PC-9 (cell line): ENCODE results near the gene FNDC3B. TPM values are rescaled to one million over a fixed set of nuclear protein-coding genes. Genes with fewer than 3 reads are reported as not detected.

ENCODE experiments used
- BruUV-seq: library from RNA; stranded (reverse); fragments of 400-500 nt; replicated peaks from 2 replicates; lab custom pipeline; 2021; lab: Mats Ljungman, UMichigan
- CTCF ChIA-PET: fragments of 300-600 bp; sonication (Branson Sonifier 250); formaldehyde crosslinking; loops from one replicate; lab custom pipeline; 2022; ENCODE audit warnings: antibody characterized with exemption; lab: Charles Lee
- POLR2A ChIA-PET: fragments of 300-600 bp; sonication (Branson Sonifier 250); formaldehyde crosslinking; loops from one replicate; lab custom pipeline; 2022; ENCODE audit warnings: antibody characterized with exemption; ENCODE audit not compliant: unreplicated experiment; lab: Charles Lee
- DNase-seq, 2 experiments: peaks; one replicate each; pipeline versions ENCODE4 v3.0.0 to v3.0.0-alpha.2; 2015 to 2022; ENCODE audit warnings: mixed read lengths in 1 of 2
- H2AFZ ChIP-seq: fragments of 200-600 bp; sonication (generic); 2 replicates; pipeline ENCODE4 v1.8.1; 2017; ENCODE audit warnings: antibody characterized with exemption
- H3F3A ChIP-seq: fragments of 200-600 bp; sonication (generic); 2 replicates; pipeline ENCODE4 v1.8.1; 2017; ENCODE audit warnings: antibody characterized with exemption, mild to moderate bottlenecking, low read depth; ENCODE audit not compliant: insufficient read depth
- H3K27ac ChIP-seq: fragments of 200-600 bp; sonication (generic); 2 replicates; pipeline ENCODE4 v1.6.1; 2016; ENCODE audit warnings: mixed run types
- H3K27me3 ChIP-seq: fragments of 200-600 bp; sonication (generic); 2 replicates; pipeline ENCODE4 v1.6.1; 2016; ENCODE audit warnings: low read depth, mixed run types; ENCODE audit not compliant: insufficient read depth
- H3K36me3 ChIP-seq: fragments of 200-600 bp; sonication (generic); 2 replicates; pipeline ENCODE4 v1.6.1; 2016; ENCODE audit warnings: low read depth, mixed run types
- H3K4me1 ChIP-seq: fragments of 200-600 bp; sonication (generic); replicated peaks from 2 replicates; pipeline ENCODE4 v1.6.1; 2016; ENCODE audit warnings: mixed run types; ENCODE audit not compliant: insufficient read depth
- H3K4me2 ChIP-seq: fragments of 200-600 bp; sonication (generic); 2 replicates; pipeline ENCODE4 v1.6.1; 2017; ENCODE audit warnings: mixed run types
- H3K4me3 ChIP-seq: fragments of 200-600 bp; sonication (generic); 2 replicates; pipeline ENCODE4 v1.6.1; 2016; ENCODE audit warnings: mixed run types
- H3K79me2 ChIP-seq: fragments of 200-600 bp; sonication (generic); 2 replicates; pipeline ENCODE4 v1.6.1; 2017; ENCODE audit warnings: low read depth, mixed run types
- H3K9me2 ChIP-seq: fragments of 200-600 bp; sonication (generic); 2 replicates; pipeline ENCODE4 v1.8.1; 2017; ENCODE audit warnings: mild to moderate bottlenecking; ENCODE audit not compliant: insufficient read depth
- H3K9me3 ChIP-seq: fragments of 200-600 bp; sonication (generic); 2 replicates; pipeline ENCODE4 v1.8.1; 2016; ENCODE audit warnings: low read depth; ENCODE audit not compliant: insufficient read depth
- H4K20me1 ChIP-seq: fragments of 200-600 bp; sonication (generic); 2 replicates; pipeline ENCODE4 v1.8.1; 2017; ENCODE audit not compliant: insufficient read depth
- EZH2 ChIP-seq: fragments of 200-600 bp; sonication (generic); IDR thresholded peaks from 2 replicates; pipeline ENCODE4 v1.8.0; 2017; ENCODE audit warnings: antibody characterized with exemption, low read depth
- intact Hi-C: fragments of 100-400 bp; cut with micrococcal nuclease; formaldehyde crosslinking; loops from one replicate; pipeline ENCODE4 v1.10.0; 2022; ENCODE audit not compliant: unreplicated experiment
- total RNA-seq: library from RNA; stranded (reverse); gene quantifications from 2 replicates; pipeline ENCODE4 v1.2.3, GENCODE V29; 2021
- TF ChIP-seq, protein P1 (sequence below): fragments of 200-600 bp; sonication (generic); conservative IDR thresholded peaks from 2 replicates; pipeline ENCODE4 v1.6.1; 2017; ENCODE audit warnings: mixed run types, antibody characterized with exemption, mild to moderate bottlenecking, moderate library complexity

FNDC3B gene
- total RNA-seq, 1 experiment from 2014 or later = 106 TPM

DNA sequence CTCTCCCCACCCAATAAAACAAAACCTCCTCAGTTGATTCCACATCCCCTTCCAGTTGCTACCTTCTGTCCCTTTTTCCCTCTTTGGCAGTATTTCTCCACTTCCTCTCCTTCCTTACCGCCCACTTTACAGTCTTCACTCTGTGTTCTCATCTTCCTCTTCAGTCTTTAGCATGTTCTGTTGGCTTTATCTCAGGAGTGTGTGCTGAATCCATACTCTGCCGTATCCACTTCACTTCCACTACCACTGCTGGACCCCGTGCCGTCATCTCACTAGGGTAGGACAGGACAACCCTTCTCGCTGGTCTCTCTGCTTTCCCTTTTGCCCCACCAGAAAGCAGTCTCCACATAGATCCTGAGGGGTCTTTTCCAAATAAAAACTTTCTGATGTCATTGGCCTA, 74.3 kb downstream of the FNDC3B start:
- Histone ChIP-seq H3K9me2 (no peaks in the 10 kb centered on the region), H2AFZ (no peak overlapping the region), H3K9me3 (no peaks in the 10 kb centered on the region), H3K4me3 (no peak overlapping the region), H3F3A (peaks cover 73% of the 10 kb centered on the region), H3K79me2 (peaks cover 97% of the 10 kb centered on the region), H3K27ac (no peak overlapping the region), H3K27me3 (no peaks in the 10 kb centered on the region), H4K20me1 (peaks cover 82% of the 10 kb centered on the region), H3K4me2 (no peak overlapping the region), H3K4me1 (no peaks in the 10 kb centered on the region), H3K36me3 (peaks cover 79% of the 10 kb centered on the region)
- TF ChIP-seq, protein P1, sequence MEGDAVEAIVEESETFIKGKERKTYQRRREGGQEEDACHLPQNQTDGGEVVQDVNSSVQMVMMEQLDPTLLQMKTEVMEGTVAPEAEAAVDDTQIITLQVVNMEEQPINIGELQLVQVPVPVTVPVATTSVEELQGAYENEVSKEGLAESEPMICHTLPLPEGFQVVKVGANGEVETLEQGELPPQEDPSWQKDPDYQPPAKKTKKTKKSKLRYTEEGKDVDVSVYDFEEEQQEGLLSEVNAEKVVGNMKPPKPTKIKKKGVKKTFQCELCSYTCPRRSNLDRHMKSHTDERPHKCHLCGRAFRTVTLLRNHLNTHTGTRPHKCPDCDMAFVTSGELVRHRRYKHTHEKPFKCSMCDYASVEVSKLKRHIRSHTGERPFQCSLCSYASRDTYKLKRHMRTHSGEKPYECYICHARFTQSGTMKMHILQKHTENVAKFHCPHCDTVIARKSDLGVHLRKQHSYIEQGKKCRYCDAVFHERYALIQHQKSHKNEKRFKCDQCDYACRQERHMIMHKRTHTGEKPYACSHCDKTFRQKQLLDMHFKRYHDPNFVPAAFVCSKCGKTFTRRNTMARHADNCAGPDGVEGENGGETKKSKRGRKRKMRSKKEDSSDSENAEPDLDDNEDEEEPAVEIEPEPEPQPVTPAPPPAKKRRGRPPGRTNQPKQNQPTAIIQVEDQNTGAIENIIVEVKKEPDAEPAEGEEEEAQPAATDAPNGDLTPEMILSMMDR = no peak
- no peak for TF ChIP-seq EZH2
- POLR2A ChIA-PET = no interaction called here
- CTCF ChIA-PET = no interaction called here
- DNase-seq = no peak
- BruUV-seq = no TSS peak
- intact Hi-C loops = no loop called here

DNA sequence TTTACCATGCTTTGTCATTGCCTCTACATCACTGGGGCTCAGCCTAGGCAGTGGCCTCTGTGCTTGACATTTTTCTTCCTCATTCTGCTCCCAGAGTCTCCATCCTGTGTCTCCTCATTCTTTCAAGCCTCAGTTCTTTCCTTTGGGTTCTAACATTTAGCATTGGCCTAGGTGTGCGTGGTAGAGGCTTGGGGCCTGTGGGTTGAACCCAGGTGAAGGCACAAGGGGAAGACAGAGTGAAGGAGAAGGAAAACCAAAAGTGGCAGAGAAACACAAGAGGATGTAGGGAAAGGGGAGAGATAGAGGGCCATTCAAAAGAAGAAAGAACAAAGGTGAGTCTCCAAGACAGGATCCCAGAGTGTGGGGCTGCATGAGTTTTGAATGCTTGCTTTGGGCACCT, 75.7 kb downstream of the FNDC3B start:
- H3K4me3 ChIP-seq = no peak overlapping the region
- H3K27me3 ChIP-seq = no peaks in the 10 kb centered on the region
- TF ChIP-seq, protein P1 = no peak
- no peak for TF ChIP-seq EZH2
- peaks cover 75% of the 10 kb centered on the region for H3F3A ChIP-seq
- intact Hi-C loops = no loop called here
- no peaks in the 10 kb centered on the region for H3K9me2 ChIP-seq
- peaks cover 78% of the 10 kb centered on the region for H4K20me1 ChIP-seq
- H2AFZ ChIP-seq = no peak overlapping the region
- BruUV-seq = no TSS peak
- peaks cover 98% of the 10 kb centered on the region for H3K79me2 ChIP-seq
- ChIA-PET POLR2A (no interaction called here), CTCF (no interaction called here)
- H3K27ac ChIP-seq = no peak overlapping the region
- no peak overlapping the region for H3K4me2 ChIP-seq
- H3K36me3 ChIP-seq = peaks cover 81% of the 10 kb centered on the region
- no peaks in the 10 kb centered on the region for H3K9me3 ChIP-seq
- H3K4me1 ChIP-seq = no peaks in the 10 kb centered on the region
- no peak for DNase-seq

DNA sequence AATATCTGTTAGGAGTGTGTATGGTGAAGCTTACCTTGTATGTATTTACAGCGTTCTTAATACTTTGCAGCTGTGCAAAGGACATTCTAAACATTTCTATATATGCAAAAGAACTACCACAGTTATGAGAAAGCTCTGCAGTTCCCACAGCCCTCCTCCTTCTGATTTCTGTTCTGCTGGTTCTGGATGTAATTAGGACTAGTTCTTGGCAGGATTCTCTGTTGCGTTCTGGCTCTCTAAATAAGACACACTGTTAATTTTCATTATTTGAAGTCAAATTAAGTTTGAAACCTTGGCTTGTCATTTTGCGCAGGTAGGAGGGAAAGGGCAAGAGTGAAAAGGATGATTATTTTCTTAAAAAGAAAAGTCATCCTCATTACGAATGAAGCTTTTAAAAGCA, 76.4 kb downstream of the FNDC3B start:
- no TSS peak for BruUV-seq
- intact Hi-C loops = no loop called here
- H2AFZ ChIP-seq = no peak overlapping the region
- H3K9me2 ChIP-seq = no peaks in the 10 kb centered on the region
- TF ChIP-seq, protein P1 = no peak
- H3K27ac ChIP-seq = peak overlapping the region; percentile 10; the same call in 1 of the 2 replicates
- peaks cover 77% of the 10 kb centered on the region for H3F3A ChIP-seq
- H3K27me3 ChIP-seq = no peaks in the 10 kb centered on the region
- H3K4me1 ChIP-seq = no peaks in the 10 kb centered on the region
- no peaks in the 10 kb centered on the region for H3K9me3 ChIP-seq
- CTCF ChIA-PET = no interaction called here
- peaks cover 98% of the 10 kb centered on the region for H3K79me2 ChIP-seq
- H3K4me3 ChIP-seq = no peak overlapping the region
- no peak overlapping the region for H3K4me2 ChIP-seq
- H3K36me3 ChIP-seq = peaks cover 87% of the 10 kb centered on the region
- peaks cover 78% of the 10 kb centered on the region for H4K20me1 ChIP-seq
- DNase-seq = no peak
- POLR2A ChIA-PET = no interaction called here
